ENCODE data around the gene MYO5A.
"Not testable (repeated sequence)": the region's sequence is repeated elsewhere in the genome, so short reads cannot be mapped to it uniquely, and the experiment has no call there.

MYO5A gene

DNA sequence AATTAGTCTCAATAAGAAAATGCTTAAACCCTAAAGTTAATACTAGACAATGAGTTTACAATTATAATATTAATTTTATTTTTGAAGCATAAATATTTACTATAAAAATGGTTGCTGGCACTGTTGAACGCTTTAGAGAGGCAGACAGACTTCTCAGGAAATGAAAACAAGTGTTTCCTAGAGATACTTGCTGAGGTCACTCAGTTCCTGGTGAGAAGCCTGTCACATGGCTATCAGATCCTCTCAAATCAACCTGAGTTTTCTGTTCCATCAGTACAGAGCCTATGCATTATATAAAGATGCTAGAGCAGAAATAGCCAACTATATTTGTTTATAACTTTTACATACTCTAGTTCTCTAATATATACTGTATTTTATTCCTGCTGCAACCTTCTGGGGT, 109.2 kb downstream of the MYO5A start:
- no peak for TF ChIP-seq ZFP3 (CRISPR knock-in tag; IDR thresholded peaks at IDR 0.05)
- TF ChIP-seq CSDC2 (CRISPR knock-in tag; IDR thresholded peaks at IDR 0.05) = no peak
- TF ChIP-seq PPARA (CRISPR knock-in tag; IDR thresholded peaks at IDR 0.05; ENCODE audit: borderline replicate concordance) = no peak
- TF ChIP-seq ZNF70 (CRISPR knock-in tag; IDR thresholded peaks at IDR 0.05) = no peak
- TF ChIP-seq, protein P1, sequence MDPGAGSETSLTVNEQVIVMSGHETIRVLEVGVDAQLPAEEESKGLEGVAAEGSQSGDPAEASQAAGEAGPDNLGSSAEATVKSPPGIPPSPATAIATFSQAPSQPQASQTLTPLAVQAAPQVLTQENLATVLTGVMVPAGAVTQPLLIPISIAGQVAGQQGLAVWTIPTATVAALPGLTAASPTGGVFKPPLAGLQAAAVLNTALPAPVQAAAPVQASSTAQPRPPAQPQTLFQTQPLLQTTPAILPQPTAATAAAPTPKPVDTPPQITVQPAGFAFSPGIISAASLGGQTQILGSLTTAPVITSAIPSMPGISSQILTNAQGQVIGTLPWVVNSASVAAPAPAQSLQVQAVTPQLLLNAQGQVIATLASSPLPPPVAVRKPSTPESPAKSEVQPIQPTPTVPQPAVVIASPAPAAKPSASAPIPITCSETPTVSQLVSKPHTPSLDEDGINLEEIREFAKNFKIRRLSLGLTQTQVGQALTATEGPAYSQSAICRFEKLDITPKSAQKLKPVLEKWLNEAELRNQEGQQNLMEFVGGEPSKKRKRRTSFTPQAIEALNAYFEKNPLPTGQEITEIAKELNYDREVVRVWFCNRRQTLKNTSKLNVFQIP (CRISPR knock-in tag; IDR thresholded peaks at IDR 0.05; ENCODE audit: borderline replicate concordance, low read depth) = no peak
- no peak for TF ChIP-seq ISL1 (CRISPR knock-in tag; IDR thresholded peaks at IDR 0.05)
- TF ChIP-seq ARNTL (CRISPR knock-in tag; IDR thresholded peaks at IDR 0.05; ENCODE audit: borderline replicate concordance, low read depth) = no peak
- TF ChIP-seq, protein P2, sequence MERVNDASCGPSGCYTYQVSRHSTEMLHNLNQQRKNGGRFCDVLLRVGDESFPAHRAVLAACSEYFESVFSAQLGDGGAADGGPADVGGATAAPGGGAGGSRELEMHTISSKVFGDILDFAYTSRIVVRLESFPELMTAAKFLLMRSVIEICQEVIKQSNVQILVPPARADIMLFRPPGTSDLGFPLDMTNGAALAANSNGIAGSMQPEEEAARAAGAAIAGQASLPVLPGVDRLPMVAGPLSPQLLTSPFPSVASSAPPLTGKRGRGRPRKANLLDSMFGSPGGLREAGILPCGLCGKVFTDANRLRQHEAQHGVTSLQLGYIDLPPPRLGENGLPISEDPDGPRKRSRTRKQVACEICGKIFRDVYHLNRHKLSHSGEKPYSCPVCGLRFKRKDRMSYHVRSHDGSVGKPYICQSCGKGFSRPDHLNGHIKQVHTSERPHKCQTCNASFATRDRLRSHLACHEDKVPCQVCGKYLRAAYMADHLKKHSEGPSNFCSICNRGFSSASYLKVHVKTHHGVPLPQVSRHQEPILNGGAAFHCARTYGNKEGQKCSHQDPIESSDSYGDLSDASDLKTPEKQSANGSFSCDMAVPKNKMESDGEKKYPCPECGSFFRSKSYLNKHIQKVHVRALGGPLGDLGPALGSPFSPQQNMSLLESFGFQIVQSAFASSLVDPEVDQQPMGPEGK (CRISPR knock-in tag; IDR thresholded peaks at IDR 0.05; ENCODE audit: borderline replicate concordance) = no peak
- TF ChIP-seq, protein P3, sequence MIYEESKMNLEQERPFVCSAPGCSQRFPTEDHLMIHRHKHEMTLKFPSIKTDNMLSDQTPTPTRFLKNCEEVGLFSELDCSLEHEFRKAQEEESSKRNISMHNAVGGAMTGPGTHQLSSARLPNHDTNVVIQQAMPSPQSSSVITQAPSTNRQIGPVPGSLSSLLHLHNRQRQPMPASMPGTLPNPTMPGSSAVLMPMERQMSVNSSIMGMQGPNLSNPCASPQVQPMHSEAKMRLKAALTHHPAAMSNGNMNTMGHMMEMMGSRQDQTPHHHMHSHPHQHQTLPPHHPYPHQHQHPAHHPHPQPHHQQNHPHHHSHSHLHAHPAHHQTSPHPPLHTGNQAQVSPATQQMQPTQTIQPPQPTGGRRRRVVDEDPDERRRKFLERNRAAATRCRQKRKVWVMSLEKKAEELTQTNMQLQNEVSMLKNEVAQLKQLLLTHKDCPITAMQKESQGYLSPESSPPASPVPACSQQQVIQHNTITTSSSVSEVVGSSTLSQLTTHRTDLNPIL (CRISPR knock-in tag; IDR thresholded peaks at IDR 0.05; ENCODE audit: low read depth) = no peak
- no peak for TF ChIP-seq RARB (CRISPR knock-in tag; IDR thresholded peaks at IDR 0.05)
- TF ChIP-seq CSRNP3 (CRISPR knock-in tag; IDR thresholded peaks at IDR 0.05) = no peak
- TF ChIP-seq ZC3H10 (CRISPR knock-in tag; IDR thresholded peaks at IDR 0.05) = no peak
- no peak for TF ChIP-seq ZFP30 (CRISPR knock-in tag; IDR thresholded peaks at IDR 0.05)
- ATAC-seq = no peak

- no peak for ATAC-seq
- TF ChIP-seq ESRRG (CRISPR knock-in tag; IDR thresholded peaks at IDR 0.05) (no peak), ZFP3 (CRISPR knock-in tag; IDR thresholded peaks at IDR 0.05) (no peak)
These were observed 110.7 kb downstream of the MYO5A start for GRCh38 chr15:52417957-52418356.

DNA sequence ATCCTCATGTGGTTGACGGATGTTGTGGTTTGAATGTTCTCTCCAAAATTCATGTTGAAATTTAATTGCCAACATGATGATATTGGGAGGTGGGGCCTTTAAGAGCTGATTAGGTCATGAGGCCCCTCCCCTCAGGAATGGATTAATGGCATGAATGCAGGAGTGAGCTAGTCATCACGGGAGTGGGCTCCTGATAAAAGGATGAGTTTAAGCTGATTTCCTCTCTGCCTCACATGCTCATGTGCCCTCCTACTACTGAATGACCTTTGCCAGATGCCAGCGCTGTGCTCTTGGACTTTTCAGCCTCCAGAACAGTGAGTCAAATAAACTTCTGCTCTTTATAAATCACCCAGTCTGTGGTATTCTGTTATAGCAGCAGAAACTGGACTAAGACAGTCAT, 111.2 kb downstream of the MYO5A start:
- ATAC-seq = no peak

GRCh38 chr15:52416566-52416965, 112.1 kb downstream of the MYO5A start:
- ATAC-seq = not testable (repeated sequence)

More for the DNA sequence above, 111.2 kb downstream of the MYO5A start:
- TF ChIP-seq OSR1 (CRISPR knock-in tag; IDR thresholded peaks at IDR 0.05) (no peak), TOX (CRISPR knock-in tag; IDR thresholded peaks at IDR 0.05; ENCODE audit: borderline replicate concordance) (no peak), ZFP3 (CRISPR knock-in tag; IDR thresholded peaks at IDR 0.05) (no peak), GLIS3 (CRISPR knock-in tag; IDR thresholded peaks at IDR 0.05) (no peak)

DNA sequence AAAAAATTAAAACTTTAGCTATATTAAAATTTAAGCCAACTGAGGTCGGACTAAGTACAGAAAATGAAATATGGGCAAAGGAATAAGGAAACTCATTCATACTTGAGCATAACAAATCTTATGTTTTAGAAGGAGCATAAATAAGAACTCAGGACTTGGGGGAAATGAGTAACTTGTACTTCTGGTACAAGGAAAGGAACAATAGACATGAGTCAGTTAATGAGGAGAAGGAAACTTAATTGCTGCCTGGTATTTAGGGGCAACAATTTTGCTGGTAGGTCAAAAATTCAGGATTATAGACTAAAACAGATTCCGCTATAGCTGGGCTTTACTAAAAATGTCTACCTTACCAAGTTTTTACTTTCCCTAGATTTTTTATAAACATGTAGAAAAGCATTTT, 113.1 kb downstream of the MYO5A start:
- ATAC-seq = no peak
- TF ChIP-seq ZNF8 (CRISPR knock-in tag; IDR thresholded peaks at IDR 0.05) = no peak
- TF ChIP-seq ISL1 (CRISPR knock-in tag; IDR thresholded peaks at IDR 0.05) = no peak
- TF ChIP-seq SNAI2 (CRISPR knock-in tag; IDR thresholded peaks at IDR 0.05) = no peak
- no peak for TF ChIP-seq RARB (CRISPR knock-in tag; IDR thresholded peaks at IDR 0.05)
- no peak for TF ChIP-seq PPARA (CRISPR knock-in tag; IDR thresholded peaks at IDR 0.05; ENCODE audit: borderline replicate concordance)
- TF ChIP-seq TCF4 (CRISPR knock-in tag; IDR thresholded peaks at IDR 0.05; ENCODE audit: borderline replicate concordance) = no peak
- TF ChIP-seq CSDC2 (CRISPR knock-in tag; IDR thresholded peaks at IDR 0.05) = no peak
- TF ChIP-seq BACH2 (CRISPR knock-in tag; IDR thresholded peaks at IDR 0.05; ENCODE audit: borderline replicate concordance) = no peak
- no peak for TF ChIP-seq OSR1 (CRISPR knock-in tag; IDR thresholded peaks at IDR 0.05)
- TF ChIP-seq TSHZ2 (CRISPR knock-in tag; IDR thresholded peaks at IDR 0.05) = no peak
- no peak for TF ChIP-seq ZC3H10 (CRISPR knock-in tag; IDR thresholded peaks at IDR 0.05)
- TF ChIP-seq CSRNP3 (CRISPR knock-in tag; IDR thresholded peaks at IDR 0.05) = no peak
